Measurements from ENCODE around the gene MYH7. TPM values are rescaled to one million over a fixed set of nuclear protein-coding genes. Genes with fewer than 3 reads are reported as not detected.

MYH7 gene
- polyA plus RNA-seq, 1 of the 3 experiments (the other 2 are of a cell fraction), result not detected

- H3K27ac ChIP-seq (ENCODE audit: low read depth in 2 of 2, low read length in 1 of 2), result no peak overlapping the region
- H3K27me3 ChIP-seq (ENCODE audit: insufficient read depth), result peaks cover 22% of the 10 kb centered on the region
- no peaks in the 10 kb centered on the region for H3K79me2 ChIP-seq (ENCODE audit: insufficient read depth)
- POLR2A ChIA-PET, result no interaction called here
- no peaks in the 10 kb centered on the region for H3F3A ChIP-seq (replicated peaks; ENCODE audit: insufficient read depth)
- H3K4me1 ChIP-seq (ENCODE audit: control insufficient read depth in 1 of 2, insufficient read depth in 2 of 2, low read depth in 1 of 2, low read length in 1 of 2), result peaks cover 0 to 8% of the 10 kb centered on the region in 2 experiments; a peak in 1 of 4 replicates
- H3K4me2 ChIP-seq, result no peak overlapping the region
- TF ChIP-seq PBX3 (IDR thresholded peaks at IDR 0.05) (no peak), USF2 (IDR thresholded peaks at IDR 0.05; ENCODE audit: borderline replicate concordance, low read depth, low read length) (no peak), YY1 (IDR thresholded peaks at IDR 0.05; ENCODE audit: low read depth) (no peak), MXI1 (IDR thresholded peaks at IDR 0.05; ENCODE audit: low read depth, low read length) (no peak), FOSL2 (IDR thresholded peaks at IDR 0.05; ENCODE audit: borderline replicate concordance, low read depth) (no peak), FOXJ3 (CRISPR knock-in tag; IDR thresholded peaks at IDR 0.05) (no peak), ELF1 (IDR thresholded peaks at IDR 0.05) (no peak)
- CTCF ChIA-PET, result no interaction called here
- WGBS (ENCODE audit: low lambda C conversion rate), result 38% methylated on average over 3 of the region's 3 CpGs
- no peaks in the 10 kb centered on the region for H3K36me3 ChIP-seq (replicated peaks in 1 of 2; ENCODE audit: control insufficient read depth in 1 of 2, insufficient read depth in 2 of 2, low read length in 1 of 2)
- H3K4me3 ChIP-seq (ENCODE audit: low read depth in 2 of 2, low read length in 1 of 2), result no peak overlapping the region
- no peaks in the 10 kb centered on the region for H4K20me1 ChIP-seq (ENCODE audit: insufficient read depth)
- H3K9me2 ChIP-seq, result no peaks in the 10 kb centered on the region
- H2AFZ ChIP-seq (ENCODE audit: low read depth), result no peak overlapping the region
- H3K9ac ChIP-seq, result no peak overlapping the region
- H3K9me3 ChIP-seq, result no peaks in the 10 kb centered on the region
- DNase-seq, result no peak
These were observed 21.2 kb downstream of the MYH7 start for GRCh38 chr14:23414254-23414653.

- peaks cover 26% of the 10 kb centered on the region for H3K27me3 ChIP-seq (ENCODE audit: insufficient read depth)
- H3K4me2 ChIP-seq, result no peak overlapping the region
- whole genome bisulfite sequencing (ENCODE audit: low lambda C conversion rate), result 66% methylated on average over 10 of the region's 16 CpGs
- no peaks in the 10 kb centered on the region for H3F3A ChIP-seq (replicated peaks; ENCODE audit: insufficient read depth)
- H3K9ac ChIP-seq, result no peak overlapping the region
- peaks cover 0 to 9% of the 10 kb centered on the region in 2 experiments; a peak in 1 of 4 replicates for H3K4me1 ChIP-seq (ENCODE audit: control insufficient read depth in 1 of 2, insufficient read depth in 2 of 2, low read depth in 1 of 2, low read length in 1 of 2)
- no peaks in the 10 kb centered on the region for H4K20me1 ChIP-seq (ENCODE audit: insufficient read depth)
- no peaks in the 10 kb centered on the region for H3K79me2 ChIP-seq (ENCODE audit: insufficient read depth)
- no peak overlapping the region for H3K27ac ChIP-seq (ENCODE audit: low read depth in 2 of 2, low read length in 1 of 2)
- CTCF ChIA-PET, result no interaction called here
- DNase-seq, result no peak
- POLR2A ChIA-PET, result no interaction called here
- H3K36me3 ChIP-seq (replicated peaks in 1 of 2; ENCODE audit: control insufficient read depth in 1 of 2, insufficient read depth in 2 of 2, low read length in 1 of 2), result no peaks in the 10 kb centered on the region
- H2AFZ ChIP-seq (ENCODE audit: low read depth), result no peak overlapping the region
- H3K9me2 ChIP-seq, result no peaks in the 10 kb centered on the region
- TF ChIP-seq GABPA (IDR thresholded peaks at IDR 0.05; ENCODE audit: low read depth), result no peak
- TF ChIP-seq JUND (IDR thresholded peaks at IDR 0.05), result no peak
- no peak overlapping the region for H3K4me3 ChIP-seq (ENCODE audit: low read depth in 2 of 2, low read length in 1 of 2)
- H3K9me3 ChIP-seq, result no peaks in the 10 kb centered on the region
These were observed 21.8 kb downstream of the MYH7 start for GRCh38 chr14:23413681-23414080.
